WTC11 (cell line): ENCODE measurements around the gene PSMB10. TPM values are rescaled to one million over a fixed set of nuclear protein-coding genes. Genes with fewer than 3 reads are reported as not detected.

Experiments
- AFF4 ChIP-seq: sonication (generic); formaldehyde crosslinking; IDR thresholded peaks from 2 replicates; pipeline ENCODE4 v1.8.1; 2023; ENCODE audit warnings: mild to moderate bottlenecking, missing genetic modification reagents, borderline replicate concordance
- ATF1 ChIP-seq: sonication (generic); formaldehyde crosslinking; IDR thresholded peaks from 2 replicates; pipeline ENCODE4 v1.8.1; 2023; ENCODE audit warnings: mild to moderate bottlenecking, moderate library complexity, missing genetic modification reagents
- CDX4 ChIP-seq: fragments of 250-450 bp; sonication (Bioruptor Pico); IDR thresholded peaks from 2 replicates; pipeline ENCODE4 v1.9.0; 2021; ENCODE audit warnings: moderate library complexity, mild to moderate bottlenecking, inconsistent platforms, borderline replicate concordance
- CREM ChIP-seq: sonication (generic); formaldehyde crosslinking; IDR thresholded peaks from 2 replicates; pipeline ENCODE4 v1.8.1; 2022; ENCODE audit warnings: mild to moderate bottlenecking, missing genetic modification reagents, moderate library complexity
- CTCF ChIP-seq: fragments of 200-600 bp; IDR thresholded peaks from 2 replicates; pipeline ENCODE4 v1.8.0; 2022; ENCODE audit warnings: antibody characterized with exemption
- ERG ChIP-seq: fragments of 250-450 bp; sonication (Bioruptor Pico); IDR thresholded peaks from 2 replicates; pipeline ENCODE4 v1.8.0; 2021; ENCODE audit warnings: mild to moderate bottlenecking
- FOXP4 ChIP-seq: sonication (generic); formaldehyde crosslinking; IDR thresholded peaks from 2 replicates; pipeline ENCODE4 v1.8.0; 2022; ENCODE audit warnings: mild to moderate bottlenecking, missing genetic modification reagents
- GRHL2 ChIP-seq: fragments of 250-450 bp; sonication (Bioruptor Pico); IDR thresholded peaks from 2 replicates; pipeline ENCODE4 v1.8.0; 2022; ENCODE audit warnings: mild to moderate bottlenecking, moderate library complexity; ENCODE audit not compliant: insufficient replicate concordance, severe bottlenecking
- HMGXB4 ChIP-seq: sonication (generic); formaldehyde crosslinking; IDR thresholded peaks from 2 replicates; pipeline ENCODE4 v1.8.1; 2023; ENCODE audit warnings: mild to moderate bottlenecking, moderate library complexity, missing genetic modification reagents
- JAZF1 ChIP-seq: fragments of 250-450 bp; sonication (Bioruptor Pico); IDR thresholded peaks from 2 replicates; pipeline ENCODE4 v1.9.0; 2021; ENCODE audit warnings: moderate library complexity, mild to moderate bottlenecking, inconsistent platforms
- MAX ChIP-seq: sonication (generic); formaldehyde crosslinking; IDR thresholded peaks from 2 replicates; pipeline ENCODE4 v1.8.0; 2022; ENCODE audit warnings: mild to moderate bottlenecking, missing genetic modification reagents
- MYBL2 ChIP-seq: sonication (generic); formaldehyde crosslinking; IDR thresholded peaks from 2 replicates; pipeline ENCODE4 v1.8.1; 2023; ENCODE audit warnings: mild to moderate bottlenecking, moderate library complexity, missing genetic modification reagents
- NR3C1 ChIP-seq: sonication (generic); formaldehyde crosslinking; conservative IDR thresholded peaks from 2 replicates; pipeline ENCODE4 v1.8.1; 2023; ENCODE audit warnings: low read depth, mild to moderate bottlenecking, missing genetic modification reagents
- STAT6 ChIP-seq: sonication (generic); formaldehyde crosslinking; conservative IDR thresholded peaks from 2 replicates; pipeline ENCODE4 v1.8.1; 2023; ENCODE audit warnings: mild to moderate bottlenecking, low read depth, missing genetic modification reagents, moderate library complexity
- ZMAT4 ChIP-seq: fragments of 250-450 bp; sonication (Bioruptor Pico); IDR thresholded peaks from 2 replicates; pipeline ENCODE4 v1.9.0; 2021; ENCODE audit warnings: mild to moderate bottlenecking
- total RNA-seq: library from RNA; stranded (reverse); gene quantifications from 3 replicates; pipeline ENCODE4 v1.2.3, GENCODE V29; 2021

Gene PSMB10
- total RNA-seq, 1 experiment from 2014 or later = 40.9 TPM

- TF ChIP-seq HMGXB4 (no peak), CREM (CRISPR knock-in tag) (no peak), CDX4 (no peak), AFF4 (CRISPR knock-in tag) (no peak), CTCF (no peak), ATF1 (no peak), JAZF1 (CRISPR knock-in tag) (no peak), FOXP4 (CRISPR knock-in tag) (no peak), GRHL2 (CRISPR knock-in tag) (no peak), MYBL2 (CRISPR knock-in tag) (no peak), STAT6 (no peak), ERG (CRISPR knock-in tag) (no peak), MAX (CRISPR knock-in tag) (no peak), NR3C1 (CRISPR knock-in tag) (no peak), ZMAT4 (CRISPR knock-in tag) (no peak)
These were observed 16.9 kb downstream of the PSMB10 start (continued) for GRCh38 chr16:67919622-67920221.
